Keratinocyte (primary cell): ENCODE measurements around the gene LEKR1. TPM values are rescaled to one million over a fixed set of nuclear protein-coding genes. Genes with fewer than 3 reads are reported as not detected.

Experiments used
- DNase-seq: peaks from one replicate; pipeline ENCODE4 v3.0.0-alpha.2; 2011; ENCODE audit warnings: low read depth, missing footprints, low spot score
- FAIRE-seq: peaks from 2 replicates; lab custom pipeline; 2011; peaks lifted over from hg19 to GRCh38; lab: Jason Lieb, UNC
- H2AFZ ChIP-seq: 2 replicates; pipeline ENCODE4 v1.6.0; 2012; ENCODE audit warnings: low read length, control low read depth, inconsistent platforms; ENCODE audit not compliant: control insufficient read depth
- H3K27ac ChIP-seq: 2 replicates; pipeline ENCODE4 v1.5.1; 2011; ENCODE audit warnings: low read length; ENCODE audit not compliant: control insufficient read depth, insufficient read depth
- H3K27me3 ChIP-seq: 3 replicates; pipeline ENCODE4 v1.6.0; 2011; ENCODE audit warnings: low read length; ENCODE audit not compliant: control insufficient read depth, insufficient read depth; ENCODE audit errors: extremely low read depth
- H3K36me3 ChIP-seq, 2 experiments: 2 replicates in 1 of 2; 3 replicates in 1 of 2; pipeline ENCODE4 v1.5.1; 2011; ENCODE audit warnings: low read length in 2 of 2, mild to moderate bottlenecking in 1 of 2; ENCODE audit not compliant: control insufficient read depth in 2 of 2, insufficient read depth in 2 of 2; ENCODE audit errors: extremely low read depth in 1 of 2
- H3K4me1 ChIP-seq: 3 replicates; pipeline ENCODE4 v1.5.1; 2011; ENCODE audit warnings: low read length; ENCODE audit not compliant: control insufficient read depth, insufficient read depth; ENCODE audit errors: extremely low read depth
- H3K4me2 ChIP-seq: 3 replicates; pipeline ENCODE4 v1.6.0; 2011; ENCODE audit warnings: low read depth, low read length; ENCODE audit not compliant: control insufficient read depth, insufficient read depth; ENCODE audit errors: extremely low read depth
- H3K4me3 ChIP-seq, 3 experiments: fragments of 200-600 bp in 1 of 3; sonication (generic) in 1 of 3; 2 replicates in 2 of 3; 3 replicates in 1 of 3; pipeline ENCODE4 v1.5.1; 2011 to 2016; ENCODE audit warnings: low read length in 3 of 3, mild to moderate bottlenecking in 3 of 3, control low read depth in 2 of 3, inconsistent platforms in 1 of 3, low read depth in 1 of 3, mixed read lengths in 1 of 3, mixed run types in 1 of 3, moderate library complexity in 1 of 3; ENCODE audit not compliant: control insufficient read depth in 2 of 3, insufficient read depth in 2 of 3; ENCODE audit errors: extremely low read depth in 1 of 3
- H3K79me2 ChIP-seq: 2 replicates; pipeline ENCODE4 v1.6.0; 2012; ENCODE audit warnings: low read length; ENCODE audit not compliant: control insufficient read depth, insufficient read depth
- H3K9ac ChIP-seq: 3 replicates; pipeline ENCODE4 v1.6.0; 2011; ENCODE audit warnings: low read length; ENCODE audit not compliant: control insufficient read depth, insufficient read depth; ENCODE audit errors: extremely low read depth
- H3K9me1 ChIP-seq: 3 replicates; pipeline ENCODE4 v1.6.0; 2011; ENCODE audit warnings: low read length; ENCODE audit not compliant: control insufficient read depth, insufficient read depth; ENCODE audit errors: extremely low read depth
- H3K9me3 ChIP-seq: 2 replicates; pipeline ENCODE4 v1.5.1; 2012; ENCODE audit warnings: low read depth, low read length; ENCODE audit not compliant: control insufficient read depth
- H4K20me1 ChIP-seq: 3 replicates; pipeline ENCODE4 v1.6.0; 2011; ENCODE audit warnings: low read length; ENCODE audit not compliant: control insufficient read depth, insufficient read depth; ENCODE audit errors: extremely low read depth
- CTCF ChIP-seq, 3 experiments: IDR thresholded peaks in 1 of 3; conservative IDR thresholded peaks in 1 of 3; optimal IDR thresholded peaks in 1 of 3; 2 replicates in 2 of 3; 3 replicates in 1 of 3; pipeline versions ENCODE3 to v1.5.1; 2011; ENCODE audit warnings: low read length in 3 of 3, mild to moderate bottlenecking in 3 of 3, moderate library complexity in 2 of 3, control low read depth in 1 of 3, inconsistent platforms in 1 of 3; ENCODE audit not compliant: insufficient read depth in 2 of 3; ENCODE audit errors: extremely low read depth in 1 of 3
- EZH2 ChIP-seq: IDR thresholded peaks from one replicate; pipeline ENCODE4 v1.6.1; 2012; ENCODE audit warnings: inconsistent platforms, mild to moderate bottlenecking, low read length, moderate library complexity
- dilution Hi-C: fragments of 300-500 bp; cut with MboI; formaldehyde crosslinking; loops from one replicate; pipeline ENCODE4 v1.7.0; 2020; ENCODE audit warnings: low sequenced_read_pairs; ENCODE audit not compliant: extremely low pct_ligation_motif_present
- polyA plus RNA-seq, 5 experiments: library from polyadenylated mRNA; depleted of rRNA in 3 of 5; stranded (reverse) in 3 of 5; stranded (forward) in 1 of 5; unstranded in 1 of 5; fragments of >200 nt; gene quantifications; 1 replicate in 1 of 5; 2 replicates in 3 of 5; 3 replicates in 1 of 5; pipeline versions ENCODE4 v1.2.1 to v1.2.3, GENCODE V29; 2011 to 2012; ENCODE audit warnings: missing spikeins in 2 of 5, low read depth in 1 of 5, low replicate concordance in 1 of 5

Gene LEKR1
- polyA plus RNA-seq, 1 donor (not counting 4 experiments of a cell fraction or from before 2014, with no cell fraction given): 0.63 TPM

DNA sequence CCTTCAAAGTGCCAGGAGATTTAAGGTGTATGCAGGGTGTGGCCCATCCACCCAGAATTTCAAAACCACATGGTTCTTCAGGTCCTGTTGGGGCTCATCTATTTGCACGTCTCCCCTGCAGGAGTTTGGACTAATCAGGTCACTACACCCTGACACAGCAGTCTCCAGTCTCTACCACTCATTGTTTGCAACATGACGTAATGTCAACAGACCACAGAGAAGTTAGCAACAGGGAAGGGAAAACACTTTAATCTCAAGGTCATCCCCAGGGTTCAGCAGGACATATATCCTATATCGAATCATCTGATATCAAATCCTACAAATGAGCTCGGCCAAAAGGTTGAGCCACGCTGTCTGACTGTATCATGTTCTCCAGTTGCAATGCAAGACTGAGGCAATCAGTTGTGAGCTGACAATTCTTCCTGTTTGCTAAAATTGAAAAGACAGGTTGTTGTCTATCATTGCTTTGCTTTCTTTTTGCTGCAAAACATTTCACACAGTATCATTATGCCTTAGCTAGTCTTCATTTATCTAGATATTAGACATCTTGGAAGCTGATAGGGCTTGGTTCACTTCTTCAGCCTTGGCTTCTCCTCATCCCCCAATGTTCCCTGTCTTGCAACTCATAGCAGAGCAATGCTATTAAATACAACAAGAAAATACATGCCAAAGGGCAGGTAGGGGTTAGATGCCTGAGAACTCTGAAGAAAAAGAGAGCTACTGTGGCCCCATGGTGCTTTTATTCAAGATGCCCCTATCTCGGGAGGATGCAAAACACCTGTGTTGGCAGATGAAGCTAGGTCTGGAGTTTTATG is 13.4 kb upstream of the LEKR1 start:
- peak overlapping the region in 1 of 3 experiments; percentile 16 for H3K4me3 ChIP-seq
- FAIRE-seq: peak; percentile 88
- peaks cover 75% of the 10 kb centered on the region for H3K4me1 ChIP-seq
- TF ChIP-seq CTCF (optimal IDR thresholded peaks at IDR 0.05 in 1 of 3, IDR thresholded peaks at IDR 0.05 in 1 of 3, conservative IDR thresholded peaks at IDR 0.05 in 1 of 3; ENCODE audit: extremely low read depth in 1 of 3, insufficient read depth in 2 of 3, low read length in 3 of 3): no peak
- no peak for TF ChIP-seq EZH2
- peak overlapping the region; percentile 99 for H3K27ac ChIP-seq
- peaks cover 33% of the 10 kb centered on the region for H3K79me2 ChIP-seq
- dilution Hi-C loops: no loop called here
- no peaks in the 10 kb centered on the region for H3K9me3 ChIP-seq
- no peaks in the 10 kb centered on the region for H4K20me1 ChIP-seq
- DNase-seq: peak; percentile 99
- H2AFZ ChIP-seq: no peak overlapping the region
- H3K36me3 ChIP-seq: peaks cover 0 to 5% of the 10 kb centered on the region in 2 experiments
- H3K4me2 ChIP-seq: peak overlapping the region; percentile 78
- peak overlapping the region; percentile 73 for H3K9ac ChIP-seq
- H3K27me3 ChIP-seq: no peaks in the 10 kb centered on the region
- H3K9me1 ChIP-seq: no peaks in the 10 kb centered on the region

DNA sequence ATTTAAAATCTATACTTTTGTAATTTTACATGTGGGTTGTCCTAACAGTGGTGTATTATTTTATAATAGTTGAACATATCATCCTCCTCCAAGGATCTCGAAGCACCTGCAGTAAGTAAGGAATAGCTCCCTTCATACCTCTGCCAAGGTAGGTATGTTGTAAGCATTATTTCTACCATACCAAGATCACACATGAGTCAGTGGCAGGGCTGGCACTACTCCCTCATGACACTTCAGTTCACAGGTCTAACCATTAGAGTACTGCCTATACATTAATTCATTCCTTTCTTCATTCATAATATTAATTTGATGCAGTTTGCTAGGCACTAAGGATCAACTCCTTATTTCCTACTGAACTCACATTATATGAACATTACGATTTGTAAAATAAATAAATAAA is 11.9 kb upstream of the LEKR1 start:
- peaks cover 76% of the 10 kb centered on the region for H3K4me1 ChIP-seq
- TF ChIP-seq CTCF (optimal IDR thresholded peaks at IDR 0.05 in 1 of 3, IDR thresholded peaks at IDR 0.05 in 1 of 3, conservative IDR thresholded peaks at IDR 0.05 in 1 of 3; ENCODE audit: extremely low read depth in 1 of 3, insufficient read depth in 2 of 3, low read length in 3 of 3) (no peak), EZH2 (no peak)
- H3K27me3 ChIP-seq: no peaks in the 10 kb centered on the region
- FAIRE-seq (no peak), DNase-seq (no peak)
- peaks cover 0 to 5% of the 10 kb centered on the region in 2 experiments for H3K36me3 ChIP-seq
- peak overlapping the region; percentile 99 for H3K27ac ChIP-seq
- dilution Hi-C loops: no loop called here
- H3K4me3 ChIP-seq: no peak overlapping the region
- peaks cover 32% of the 10 kb centered on the region for H3K79me2 ChIP-seq
- no peaks in the 10 kb centered on the region for H4K20me1 ChIP-seq
- H3K9ac ChIP-seq: peak overlapping the region; percentile 53
- H2AFZ ChIP-seq: no peak overlapping the region
- H3K4me2 ChIP-seq: peak overlapping the region; percentile 30
- no peaks in the 10 kb centered on the region for H3K9me3 ChIP-seq
- H3K9me1 ChIP-seq: no peaks in the 10 kb centered on the region
